Choroid plexus epithelial cell (primary cell): ENCODE results near the gene C1orf159.

Experiments
- DNase-seq: peaks from one replicate; pipeline ENCODE4 v3.0.0-alpha.2; 2010; ENCODE audit warnings: low read depth
- H3K4me3 ChIP-seq: 2 replicates; pipeline ENCODE4 v1.5.1; 2011; ENCODE audit warnings: low read depth, mild to moderate bottlenecking, control low read depth, low read length, moderate library complexity
- TF ChIP-seq, protein P1 (sequence below): conservative IDR thresholded peaks from 2 replicates; pipeline ENCODE4 v1.5.1; 2011; ENCODE audit warnings: low read depth, mild to moderate bottlenecking, control low read depth, inconsistent platforms, low read length, moderate library complexity

The C1orf159 gene

DNA sequence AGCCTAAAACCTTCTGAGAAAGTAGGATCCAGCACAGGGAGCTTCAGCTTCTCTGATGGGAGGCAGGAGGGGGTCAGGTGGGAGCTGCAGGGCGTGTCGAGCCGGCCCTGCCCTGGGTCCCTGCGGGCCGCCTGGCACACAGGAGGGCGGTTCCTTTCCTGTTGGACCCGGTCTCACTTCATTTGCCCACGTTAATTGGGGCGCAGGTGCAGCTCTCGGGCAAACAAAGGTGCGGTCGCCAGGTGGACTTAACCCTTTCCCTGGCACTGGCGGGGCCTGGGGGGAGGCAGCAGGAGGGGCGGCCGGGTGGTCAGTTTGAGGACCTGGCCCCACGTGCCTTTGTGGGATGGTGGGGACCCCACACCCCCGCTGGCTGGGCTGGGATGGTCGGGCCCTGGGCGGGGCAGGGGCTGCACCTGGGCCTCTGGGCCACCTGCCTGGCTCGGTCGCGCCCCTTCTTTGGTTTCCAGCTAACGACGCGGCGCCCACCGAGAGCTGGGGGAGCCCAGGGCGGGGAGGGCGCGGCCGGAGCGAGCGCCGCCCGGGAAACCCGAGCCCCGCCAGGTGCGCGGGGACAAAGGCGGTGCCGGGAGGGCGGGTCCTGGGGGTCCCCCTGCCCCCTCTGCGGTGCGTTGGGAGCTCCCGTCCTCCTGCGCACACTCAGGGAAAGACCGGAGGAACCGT lies 20.8 kb upstream of the C1orf159 start:
- no peak for DNase-seq
- TF ChIP-seq, protein P1, sequence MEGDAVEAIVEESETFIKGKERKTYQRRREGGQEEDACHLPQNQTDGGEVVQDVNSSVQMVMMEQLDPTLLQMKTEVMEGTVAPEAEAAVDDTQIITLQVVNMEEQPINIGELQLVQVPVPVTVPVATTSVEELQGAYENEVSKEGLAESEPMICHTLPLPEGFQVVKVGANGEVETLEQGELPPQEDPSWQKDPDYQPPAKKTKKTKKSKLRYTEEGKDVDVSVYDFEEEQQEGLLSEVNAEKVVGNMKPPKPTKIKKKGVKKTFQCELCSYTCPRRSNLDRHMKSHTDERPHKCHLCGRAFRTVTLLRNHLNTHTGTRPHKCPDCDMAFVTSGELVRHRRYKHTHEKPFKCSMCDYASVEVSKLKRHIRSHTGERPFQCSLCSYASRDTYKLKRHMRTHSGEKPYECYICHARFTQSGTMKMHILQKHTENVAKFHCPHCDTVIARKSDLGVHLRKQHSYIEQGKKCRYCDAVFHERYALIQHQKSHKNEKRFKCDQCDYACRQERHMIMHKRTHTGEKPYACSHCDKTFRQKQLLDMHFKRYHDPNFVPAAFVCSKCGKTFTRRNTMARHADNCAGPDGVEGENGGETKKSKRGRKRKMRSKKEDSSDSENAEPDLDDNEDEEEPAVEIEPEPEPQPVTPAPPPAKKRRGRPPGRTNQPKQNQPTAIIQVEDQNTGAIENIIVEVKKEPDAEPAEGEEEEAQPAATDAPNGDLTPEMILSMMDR, result no peak
- no peak overlapping the region for H3K4me3 ChIP-seq

DNA sequence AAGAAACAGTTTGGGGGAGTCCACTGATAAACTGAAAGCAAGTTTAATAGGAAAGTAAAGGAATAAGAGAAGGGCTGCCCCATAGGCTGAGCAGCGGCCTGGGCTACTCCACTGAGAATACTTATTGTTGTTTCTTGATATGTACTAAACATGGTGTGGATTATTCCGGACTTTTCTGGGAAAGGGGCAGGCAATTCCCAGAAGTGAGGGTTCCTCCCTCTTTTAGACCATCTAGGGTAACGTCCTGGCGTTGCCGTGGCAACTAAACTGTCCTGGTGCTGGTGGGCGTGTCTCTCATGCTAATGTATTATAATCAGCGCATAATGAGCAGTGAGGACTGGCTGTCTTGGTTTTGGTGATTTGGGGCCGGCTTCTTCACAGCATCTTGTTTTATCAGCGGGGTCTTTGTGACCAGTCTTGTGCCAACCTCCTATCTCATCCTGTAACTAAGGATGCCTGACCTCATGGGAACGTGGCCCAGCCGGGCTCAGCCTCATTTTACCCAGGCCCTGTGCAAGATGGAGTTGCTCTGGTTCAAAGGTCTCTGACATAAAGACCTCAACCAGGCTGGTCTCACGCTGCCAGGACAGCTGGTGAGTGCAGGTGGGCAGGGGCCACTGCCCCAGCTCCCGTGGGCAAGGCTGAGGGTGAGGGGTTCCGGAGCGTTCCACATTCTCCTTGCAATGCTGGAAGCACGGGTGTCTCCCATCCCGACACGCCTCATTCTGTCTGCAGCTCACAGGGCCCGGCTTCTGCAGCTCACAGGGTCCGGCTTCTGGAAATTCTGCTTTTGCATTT lies 19.6 kb upstream of the C1orf159 start:
- no peak for DNase-seq
- TF ChIP-seq, protein P1, result no peak
- no peak overlapping the region for H3K4me3 ChIP-seq

DNA sequence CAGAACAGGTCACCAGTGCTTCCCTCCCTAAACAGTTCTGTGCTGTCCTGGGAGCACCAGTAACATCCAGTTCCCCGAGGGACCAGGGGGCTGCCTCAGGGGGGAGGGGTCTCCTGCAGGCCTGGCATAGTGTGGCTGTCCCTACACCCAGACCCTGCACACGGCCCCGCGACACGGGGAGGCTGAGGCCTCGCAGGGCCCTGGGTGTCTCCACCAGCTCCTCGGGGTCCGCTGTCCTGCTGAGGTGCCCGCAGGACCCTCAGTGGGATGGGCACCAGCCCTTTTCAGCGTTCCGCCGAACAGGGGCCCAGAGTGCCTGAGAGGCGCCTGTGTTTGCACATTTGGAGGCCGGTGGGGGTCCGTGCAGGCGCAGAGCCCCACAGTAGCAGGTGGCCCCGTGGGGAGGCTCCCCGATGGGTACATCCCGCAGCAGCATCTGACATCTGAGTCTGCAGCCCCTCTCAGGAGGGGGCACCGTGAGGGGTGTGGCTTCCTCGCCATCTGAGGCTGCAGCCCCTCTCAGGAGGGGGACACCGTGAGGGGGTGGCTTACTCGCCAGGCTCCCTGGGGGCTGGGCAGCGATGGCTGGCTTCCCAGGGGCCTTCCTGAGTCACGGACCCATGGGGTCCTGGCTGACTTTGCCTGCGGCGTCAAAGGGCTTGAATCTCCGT lies 18.5 kb upstream of the C1orf159 start:
- no peak overlapping the region for H3K4me3 ChIP-seq
- DNase-seq, result no peak
- TF ChIP-seq, protein P1, result no peak

DNA sequence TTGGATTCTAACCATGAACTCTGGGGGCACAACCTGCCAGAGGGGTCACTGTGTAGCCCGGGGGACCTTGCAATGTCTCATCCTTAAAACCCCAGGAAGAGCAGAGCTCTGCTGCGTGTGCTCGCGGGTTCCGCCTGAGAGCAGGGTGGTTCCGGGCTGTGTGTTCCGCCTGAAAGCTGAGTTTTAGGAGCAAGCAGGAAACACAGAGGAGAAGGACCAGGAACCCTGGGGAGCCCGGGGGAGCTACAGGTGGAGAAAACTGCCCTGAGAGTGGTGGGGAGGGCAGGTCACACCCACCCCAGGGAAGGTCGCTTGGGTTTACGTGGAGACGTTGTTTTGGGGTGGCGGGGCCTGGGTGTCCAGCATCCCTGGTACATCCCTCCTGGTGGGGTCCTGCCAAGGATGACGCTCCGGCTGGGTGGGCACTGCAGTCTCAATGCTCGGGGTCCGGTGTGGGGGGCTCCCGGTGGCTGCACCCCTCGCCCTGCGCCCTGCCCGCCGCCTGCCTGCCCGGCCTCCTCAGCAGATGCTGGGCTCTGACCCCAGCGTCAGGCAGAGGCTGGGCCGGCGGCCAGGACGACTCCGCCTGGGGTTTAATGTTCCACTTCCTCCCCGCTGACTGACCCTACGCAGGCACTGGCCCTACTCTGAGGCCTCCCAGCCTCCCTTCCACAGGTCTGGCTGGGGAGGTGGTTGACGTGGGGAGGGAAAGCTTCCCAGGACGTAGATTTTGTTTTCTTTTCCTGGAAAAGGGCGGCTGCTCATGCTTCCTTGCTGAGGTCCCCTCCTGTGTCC lies 17.3 kb upstream of the C1orf159 start:
- H3K4me3 ChIP-seq, result no peak overlapping the region
- peak; percentile 75 for DNase-seq
- TF ChIP-seq, protein P1, result no peak

DNA sequence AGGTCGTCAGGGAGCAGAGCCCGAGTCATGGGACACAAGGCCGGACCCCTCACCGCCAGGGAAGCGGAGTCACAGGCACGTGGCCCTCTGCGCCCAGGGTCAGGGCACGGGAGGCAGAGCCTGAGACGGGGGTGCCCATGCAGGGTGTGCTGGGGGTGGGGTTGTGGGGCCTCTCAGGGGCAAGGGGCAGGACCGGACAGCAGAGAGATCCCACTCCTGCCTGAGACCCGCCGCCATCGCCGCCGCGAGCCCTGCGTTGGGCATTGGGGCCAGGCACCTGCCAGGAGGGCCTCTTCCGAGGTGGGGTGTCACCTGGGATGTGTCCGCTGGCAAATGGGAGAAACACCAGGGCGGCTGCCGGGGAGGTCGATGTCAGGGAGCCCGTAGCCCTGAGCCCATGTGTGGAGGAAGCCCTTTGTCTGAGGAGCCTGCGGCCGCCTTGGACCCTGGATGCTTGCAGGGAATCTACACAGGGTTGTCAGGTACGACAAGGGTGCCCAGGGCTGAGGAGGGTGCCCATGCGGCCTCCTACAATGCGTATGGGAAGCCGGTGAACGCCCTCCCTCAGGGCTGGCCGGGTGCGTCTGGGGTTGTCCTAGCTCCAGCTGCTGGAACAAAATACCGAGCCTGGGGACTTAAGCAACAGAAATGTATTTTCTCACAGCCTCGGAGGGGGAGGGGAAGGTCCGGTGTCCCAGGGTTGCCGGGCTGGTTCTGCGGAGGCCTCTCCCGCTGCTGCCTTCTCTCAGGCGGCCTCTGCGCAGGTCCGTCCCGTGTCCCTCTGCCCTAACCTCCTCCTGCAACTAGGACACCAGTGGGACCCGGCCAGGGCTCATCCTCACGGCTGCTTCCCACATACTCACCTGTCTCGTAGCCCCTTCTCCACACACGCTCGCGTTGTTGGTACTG lies 16.4 kb upstream of the C1orf159 start:
- DNase-seq, result no peak
- H3K4me3 ChIP-seq, result no peak overlapping the region
- TF ChIP-seq, protein P1, result no peak
